SJSA1 (cell line): ENCODE results near the gene ITGB7. TPM values are rescaled to one million over a fixed set of nuclear protein-coding genes. Genes with fewer than 3 reads are reported as not detected.

Source experiments
- DNase-seq, 2 experiments: peaks; one replicate each; pipeline ENCODE4 v3.0.0-alpha.2; 2015 to 2020; ENCODE audit warnings: low spot score in 2 of 2, low read depth in 1 of 2
- H3K27ac ChIP-seq: fragments of 250-450 bp; sonication (Bioruptor Pico); 2 replicates; pipeline ENCODE4 v1.5.1; 2020; ENCODE audit warnings: mild to moderate bottlenecking, moderate library complexity
- H3K27me3 ChIP-seq: fragments of 250-450 bp; sonication (Bioruptor Pico); replicated peaks from 2 replicates; pipeline ENCODE4 v1.5.1; 2020; ENCODE audit warnings: mild to moderate bottlenecking, moderate library complexity
- H3K36me3 ChIP-seq: fragments of 250-450 bp; sonication (Bioruptor Pico); 2 replicates; pipeline ENCODE4 v1.5.1; 2020; ENCODE audit warnings: mild to moderate bottlenecking
- H3K4me1 ChIP-seq: fragments of 250-450 bp; sonication (Bioruptor Pico); replicated peaks from 2 replicates; pipeline ENCODE4 v1.6.1; 2021; ENCODE audit warnings: mild to moderate bottlenecking
- H3K4me3 ChIP-seq: fragments of 250-450 bp; sonication (Bioruptor Pico); 2 replicates; pipeline ENCODE4 v1.5.1; 2020; ENCODE audit warnings: mild to moderate bottlenecking
- H3K9me3 ChIP-seq: fragments of 250-450 bp; sonication (Bioruptor Pico); replicated peaks from 2 replicates; pipeline ENCODE4 v1.5.1; 2020; ENCODE audit warnings: mild to moderate bottlenecking
- total RNA-seq: library from RNA; depleted of rRNA; stranded (reverse); fragments of >200 nt; shearing (Covaris generic); gene quantifications from 2 replicates; pipeline ENCODE4 v1.2.3, GENCODE V29; 2014

The ITGB7 gene
- total RNA-seq, 1 experiment from 2014 or later = 0.45 TPM

- Histone ChIP-seq H3K27me3 (no peaks in the 10 kb centered on the region), H3K27ac (no peak overlapping the region), H3K9me3 (no peaks in the 10 kb centered on the region), H3K4me3 (no peak overlapping the region), H3K36me3 (no peaks in the 10 kb centered on the region), H3K4me1 (peaks cover 7% of the 10 kb centered on the region)
- no peak for DNase-seq
Measured at GRCh38 chr12:53201639-53202038, 5.4 kb downstream of the ITGB7 start.

DNA sequence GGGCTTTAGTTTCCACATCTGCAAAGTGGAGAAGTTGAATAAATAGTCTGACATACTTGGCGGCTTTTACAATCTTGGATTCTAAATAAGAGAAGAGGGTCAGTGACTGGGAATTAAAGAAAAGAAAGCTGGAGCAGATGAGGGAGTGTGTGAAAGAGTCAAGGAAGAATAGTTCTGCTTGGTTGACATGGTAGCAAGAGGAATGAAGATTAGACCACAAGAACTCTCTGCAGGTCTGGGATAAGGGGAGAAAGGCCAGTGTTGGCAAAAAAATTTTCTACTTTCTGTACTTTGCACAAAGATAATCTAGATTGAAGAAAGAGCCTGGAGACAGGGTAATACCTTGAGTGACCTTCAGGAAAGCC lies 5.9 kb downstream of the ITGB7 start:
- H3K27me3 ChIP-seq = no peaks in the 10 kb centered on the region
- no peak overlapping the region for H3K4me3 ChIP-seq
- H3K36me3 ChIP-seq = no peaks in the 10 kb centered on the region
- peaks cover 6% of the 10 kb centered on the region for H3K4me1 ChIP-seq
- no peaks in the 10 kb centered on the region for H3K9me3 ChIP-seq
- DNase-seq = no peak
- no peak overlapping the region for H3K27ac ChIP-seq

DNA sequence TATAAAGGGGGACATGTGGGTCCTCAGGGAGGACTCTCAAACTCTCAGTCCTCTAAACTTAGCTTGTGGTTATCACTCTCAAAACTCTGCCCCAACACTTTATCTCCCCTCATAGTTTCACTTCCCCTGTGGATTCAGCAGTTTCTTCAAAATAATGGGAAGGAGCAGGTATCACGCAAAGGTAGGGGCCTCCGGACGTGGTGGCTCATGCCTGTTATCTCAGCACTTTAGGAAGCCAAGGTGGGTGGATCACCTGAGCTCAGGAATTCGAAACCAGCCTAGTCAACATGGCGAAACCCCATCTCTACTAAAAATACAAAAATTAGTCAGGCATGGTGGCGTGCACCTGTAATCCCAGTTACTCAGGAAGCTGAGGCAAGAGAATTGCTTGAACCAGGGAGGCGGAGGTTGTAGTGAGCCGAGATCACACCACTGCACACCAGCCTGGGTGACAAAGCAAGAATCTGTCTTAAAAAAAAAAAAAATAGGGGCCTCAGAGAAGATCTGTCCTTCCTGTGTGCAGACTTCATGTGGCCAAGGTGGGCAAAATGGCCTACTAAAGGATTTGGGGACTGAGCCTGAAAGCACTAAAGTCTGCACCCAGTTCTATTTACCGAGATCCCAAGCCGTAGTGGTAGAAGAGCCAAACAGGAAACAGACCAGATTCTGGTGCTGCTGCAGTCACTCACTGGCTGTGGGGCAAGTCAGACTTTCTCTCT lies 6.4 kb downstream of the ITGB7 start:
- H3K4me3 ChIP-seq = no peak overlapping the region
- peaks cover under 1% of the 10 kb centered on the region for H3K4me1 ChIP-seq
- no peak for DNase-seq
- no peaks in the 10 kb centered on the region for H3K27me3 ChIP-seq
- H3K36me3 ChIP-seq = no peaks in the 10 kb centered on the region
- H3K9me3 ChIP-seq = no peaks in the 10 kb centered on the region
- H3K27ac ChIP-seq = no peak overlapping the region

DNA sequence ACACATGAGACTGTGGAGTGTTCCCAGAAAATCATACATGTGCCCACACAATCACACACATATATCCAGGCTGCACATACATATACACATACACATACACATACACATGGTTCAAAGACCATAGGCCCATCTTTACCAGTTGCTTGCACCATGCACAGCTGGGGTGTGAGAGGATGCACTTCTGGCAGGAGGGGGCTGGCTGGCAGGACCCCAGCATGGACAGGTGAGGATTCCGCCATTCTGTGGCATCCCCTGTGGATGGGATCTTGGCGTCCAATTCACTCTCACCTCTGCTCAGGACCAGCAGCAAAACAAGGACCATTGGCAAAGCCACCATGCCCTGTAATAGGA lies 7.0 kb downstream of the ITGB7 start:
- Histone ChIP-seq H3K27me3 (no peaks in the 10 kb centered on the region), H3K4me1 (no peaks in the 10 kb centered on the region), H3K36me3 (no peaks in the 10 kb centered on the region), H3K4me3 (no peak overlapping the region), H3K27ac (no peak overlapping the region), H3K9me3 (no peaks in the 10 kb centered on the region)
- DNase-seq = no peak

DNA sequence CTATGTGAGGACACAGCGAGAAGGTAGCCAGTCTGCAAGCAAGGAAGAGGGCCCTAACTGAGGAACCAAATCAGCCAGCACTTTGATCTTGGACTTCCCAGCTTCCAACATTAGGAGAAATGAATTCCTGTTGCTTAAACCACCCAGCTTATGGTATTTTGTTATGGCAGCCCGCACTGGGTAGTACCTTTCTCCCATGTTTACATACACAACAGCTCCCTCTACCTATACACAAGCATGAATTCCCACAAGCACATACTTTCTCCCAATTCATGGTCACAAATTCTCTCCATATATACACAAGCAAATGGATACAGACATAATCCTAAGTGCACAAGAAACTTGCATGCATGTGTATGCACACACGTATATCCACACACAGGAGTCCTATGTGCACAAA lies 7.4 kb downstream of the ITGB7 start:
- no peaks in the 10 kb centered on the region for H3K27me3 ChIP-seq
- H3K9me3 ChIP-seq = no peaks in the 10 kb centered on the region
- no peak overlapping the region for H3K4me3 ChIP-seq
- H3K4me1 ChIP-seq = no peaks in the 10 kb centered on the region
- H3K36me3 ChIP-seq = no peaks in the 10 kb centered on the region
- DNase-seq = no peak
- H3K27ac ChIP-seq = no peak overlapping the region

DNA sequence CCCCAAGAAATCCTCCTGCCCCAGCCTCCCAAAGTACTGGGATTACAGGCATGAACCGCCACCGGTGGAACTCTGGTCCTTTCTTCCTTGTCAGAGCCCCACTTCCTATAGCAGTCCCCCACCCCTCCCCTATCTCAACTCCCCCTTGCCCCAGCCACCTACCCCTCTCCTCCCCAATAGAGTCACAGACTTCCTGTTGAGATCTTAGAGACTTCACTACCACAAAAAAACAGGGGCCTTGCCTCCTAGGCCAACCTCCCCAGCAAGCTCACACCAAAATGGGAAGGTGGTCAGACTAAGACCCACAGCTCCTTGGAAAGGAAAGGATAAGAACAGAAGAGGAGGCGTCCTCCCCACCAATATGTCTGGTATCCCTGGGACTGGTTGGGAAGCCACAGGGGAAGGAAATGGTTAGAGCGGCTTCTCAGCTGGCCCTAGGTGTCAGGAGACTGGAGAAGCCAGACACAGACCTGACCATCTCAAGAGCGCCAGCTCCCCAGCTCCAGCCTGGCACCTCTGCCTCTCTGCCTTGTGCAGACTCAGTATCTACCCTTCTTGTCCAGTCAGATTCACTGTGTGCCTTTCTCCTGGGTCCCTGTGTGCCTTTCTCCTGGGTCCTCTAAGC lies 8.5 kb downstream of the ITGB7 start:
- no peaks in the 10 kb centered on the region for H3K36me3 ChIP-seq
- H3K4me3 ChIP-seq = no peak overlapping the region
- no peak for DNase-seq
- no peaks in the 10 kb centered on the region for H3K27me3 ChIP-seq
- H3K27ac ChIP-seq = no peak overlapping the region
- H3K9me3 ChIP-seq = no peaks in the 10 kb centered on the region
- no peaks in the 10 kb centered on the region for H3K4me1 ChIP-seq

DNA sequence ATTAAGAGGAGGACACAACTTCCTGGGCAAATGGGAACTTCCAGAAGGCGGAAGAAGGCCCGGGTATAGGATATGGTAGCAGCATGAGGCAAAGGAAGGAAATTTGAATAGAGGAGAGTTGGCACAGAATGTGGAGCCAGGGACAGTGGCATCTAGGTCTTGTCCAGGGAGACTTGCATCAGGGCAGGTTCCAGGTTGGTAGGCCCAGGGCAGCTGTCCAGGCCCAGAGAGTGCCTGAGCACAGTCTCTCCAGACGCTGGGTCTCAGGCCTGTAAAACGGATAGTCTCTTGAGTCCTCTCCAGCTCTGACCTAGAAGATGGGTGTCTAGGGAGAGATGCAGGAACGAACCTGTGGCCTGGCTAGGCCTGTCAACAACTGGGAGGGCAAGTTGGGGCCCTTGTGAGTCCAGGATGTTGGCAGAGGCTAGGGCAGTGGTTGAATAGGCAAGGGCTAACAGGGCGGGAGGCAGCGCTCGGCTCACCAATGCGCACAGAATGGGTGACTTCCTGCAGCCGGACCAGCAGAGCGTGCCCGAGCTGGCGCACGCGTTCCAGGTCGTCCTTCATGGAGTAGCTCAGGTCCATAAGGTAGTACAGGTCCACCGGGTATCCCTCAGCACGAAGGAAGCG lies 9.9 kb downstream of the ITGB7 start:
- Histone ChIP-seq H3K9me3 (no peaks in the 10 kb centered on the region), H3K36me3 (no peaks in the 10 kb centered on the region), H3K4me3 (no peak overlapping the region), H3K27me3 (no peaks in the 10 kb centered on the region), H3K27ac (no peak overlapping the region), H3K4me1 (no peaks in the 10 kb centered on the region)
- no peak for DNase-seq

DNA sequence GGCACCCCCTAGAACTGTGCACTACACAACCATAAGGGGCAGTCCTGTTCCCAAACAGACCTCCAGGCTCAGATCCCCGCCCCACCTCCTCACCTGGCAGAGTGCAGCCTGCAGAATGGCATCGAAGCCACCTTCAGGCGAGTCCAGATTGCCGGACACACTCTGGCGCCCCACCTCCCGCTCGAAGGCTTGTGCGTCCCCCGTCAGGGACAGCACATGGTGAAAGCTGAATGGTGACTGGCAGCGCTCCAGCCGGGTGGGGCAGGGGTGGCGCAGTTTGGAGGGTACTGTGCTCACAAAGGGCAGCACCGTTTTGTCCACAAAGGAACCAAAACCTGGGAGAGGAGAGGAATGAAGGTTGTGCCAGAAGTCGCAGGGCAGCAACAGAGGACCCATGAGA lies 10.6 kb downstream of the ITGB7 start:
- no peaks in the 10 kb centered on the region for H3K36me3 ChIP-seq
- H3K27ac ChIP-seq = no peak overlapping the region
- H3K4me1 ChIP-seq = no peaks in the 10 kb centered on the region
- no peaks in the 10 kb centered on the region for H3K27me3 ChIP-seq
- H3K4me3 ChIP-seq = no peak overlapping the region
- DNase-seq = no peak
- no peaks in the 10 kb centered on the region for H3K9me3 ChIP-seq

- no peak overlapping the region for H3K4me3 ChIP-seq
- DNase-seq = no peak
- H3K9me3 ChIP-seq = no peaks in the 10 kb centered on the region
Measured at GRCh38 chr12:53195516-53196420, 11.3 kb downstream of the ITGB7 start.

GRCh38 chr12:53194973-53195372 lies 12.1 kb downstream of the ITGB7 start:
- H3K36me3 ChIP-seq = no peaks in the 10 kb centered on the region
- no peaks in the 10 kb centered on the region for H3K9me3 ChIP-seq
- H3K27ac ChIP-seq = no peak overlapping the region
- DNase-seq = no peak
- H3K4me1 ChIP-seq = no peaks in the 10 kb centered on the region
- H3K27me3 ChIP-seq = no peaks in the 10 kb centered on the region
- H3K4me3 ChIP-seq = no peak overlapping the region

More at GRCh38 chr12:53195516-53196420, 11.3 kb downstream of the ITGB7 start:
- Histone ChIP-seq H3K36me3 (no peaks in the 10 kb centered on the region), H3K4me1 (no peaks in the 10 kb centered on the region), H3K27me3 (no peaks in the 10 kb centered on the region), H3K27ac (no peak overlapping the region)

- DNase-seq = no peak
- H3K9me3 ChIP-seq = no peaks in the 10 kb centered on the region
- no peak overlapping the region for H3K27ac ChIP-seq
- no peaks in the 10 kb centered on the region for H3K4me1 ChIP-seq
- H3K4me3 ChIP-seq = no peak overlapping the region
- H3K27me3 ChIP-seq = no peaks in the 10 kb centered on the region
- no peaks in the 10 kb centered on the region for H3K36me3 ChIP-seq
Measured at GRCh38 chr12:53193985-53194716, 12.9 kb downstream of the ITGB7 start.

- DNase-seq = no peak
- H3K4me1 ChIP-seq = no peaks in the 10 kb centered on the region
- no peak overlapping the region for H3K4me3 ChIP-seq
- no peaks in the 10 kb centered on the region for H3K27me3 ChIP-seq
- H3K27ac ChIP-seq = no peak overlapping the region
- H3K36me3 ChIP-seq = no peaks in the 10 kb centered on the region
- H3K9me3 ChIP-seq = no peaks in the 10 kb centered on the region
Measured at GRCh38 chr12:53193040-53193439, 14.0 kb downstream of the ITGB7 start.

DNA sequence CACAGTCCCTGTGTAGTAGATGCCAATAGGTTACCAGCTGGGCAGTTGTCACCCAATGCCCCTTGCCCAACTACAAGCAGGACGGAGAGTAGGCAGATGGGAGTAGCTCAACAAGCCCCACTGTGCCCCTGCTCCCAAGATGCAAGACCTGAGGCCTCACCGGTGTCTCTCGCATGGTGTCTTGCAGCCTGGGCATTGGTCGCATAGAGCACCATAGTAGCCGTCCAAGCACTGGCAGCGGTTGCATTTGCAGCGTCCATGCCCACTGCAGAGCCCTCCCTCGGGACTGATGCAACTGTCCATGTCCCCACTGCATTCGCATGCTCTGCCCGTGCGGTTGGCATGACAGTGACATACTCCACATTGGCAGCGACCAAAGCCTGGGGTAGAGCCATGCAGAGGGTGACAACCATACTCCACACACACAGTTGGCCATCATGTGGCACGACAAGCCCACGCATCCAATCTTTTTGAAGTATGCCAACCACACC lies 14.5 kb downstream of the ITGB7 start:
- 0 out of 2 replicates have a peak, but pooled peaks cover 2% of the 10 kb centered on the region for H3K36me3 ChIP-seq
- no peak overlapping the region for H3K4me3 ChIP-seq
- H3K9me3 ChIP-seq = no peaks in the 10 kb centered on the region
- H3K4me1 ChIP-seq = no peaks in the 10 kb centered on the region
- no peaks in the 10 kb centered on the region for H3K27me3 ChIP-seq
- DNase-seq = no peak
- no peak overlapping the region for H3K27ac ChIP-seq
